Measurements from ENCODE around the gene PRG3. TPM values are rescaled to one million over a fixed set of nuclear protein-coding genes. Genes with fewer than 3 reads are reported as not detected.

The PRG3 gene
- total and polyA plus RNA-seq, 4 donors, result not detected

- H3K27ac ChIP-seq (ENCODE audit: low read depth in 1 of 2, low read length in 2 of 2), result no peak overlapping the region
- H3K4me3 ChIP-seq (ENCODE audit: low read length in 2 of 2), result no peak overlapping the region
- no peaks in the 10 kb centered on the region for H3K9me3 ChIP-seq (ENCODE audit: control insufficient read depth, low read length)
- intact Hi-C loops (cut with DNase I), result no loop called here
- H3K27me3 ChIP-seq (ENCODE audit: control insufficient read depth in 1 of 2, insufficient read depth in 2 of 2, low read length in 1 of 2), result no peaks in the 10 kb centered on the region
- ATAC-seq (ENCODE audit: low FRiP score) (no peak), DNase-seq (no peak)
- no peaks in the 10 kb centered on the region for H3K4me1 ChIP-seq (ENCODE audit: control insufficient read depth in 1 of 2, insufficient read depth in 2 of 2, low read length in 2 of 2)
- 56 to 59% methylated on average over 5 of the region's 5 CpGs for WGBS, 2 donors
- no peaks in the 10 kb centered on the region for H3K36me3 ChIP-seq (ENCODE audit: control insufficient read depth in 1 of 2, insufficient read depth in 2 of 2, low read length in 1 of 2)
Observed at GRCh38 chr11:57386178-57386940, 5.4 kb upstream of the PRG3 start.

GRCh38 chr11:57379732-57380131, 1.2 kb downstream of the PRG3 start:
- ATAC-seq (ENCODE audit: low FRiP score) (no peak), DNase-seq (no peak)
- no peak overlapping the region for H3K27ac ChIP-seq (ENCODE audit: low read depth in 1 of 2, low read length in 2 of 2)
- 27 to 28% methylated on average over 10 of the region's 10 CpGs for WGBS, 2 donors
- intact Hi-C loops (cut with DNase I), result no loop called here
- no peak overlapping the region for H3K4me3 ChIP-seq (ENCODE audit: low read length in 2 of 2)
- no peaks in the 10 kb centered on the region for H3K4me1 ChIP-seq (ENCODE audit: control insufficient read depth in 1 of 2, insufficient read depth in 2 of 2, low read length in 2 of 2)
- H3K9me3 ChIP-seq (ENCODE audit: control insufficient read depth, low read length), result peaks cover 2% of the 10 kb centered on the region
- H3K36me3 ChIP-seq (ENCODE audit: control insufficient read depth in 1 of 2, insufficient read depth in 2 of 2, low read length in 1 of 2), result no peaks in the 10 kb centered on the region
- no peaks in the 10 kb centered on the region for H3K27me3 ChIP-seq (ENCODE audit: control insufficient read depth in 1 of 2, insufficient read depth in 2 of 2, low read length in 1 of 2)

- no peak for ATAC-seq (ENCODE audit: low FRiP score)
- Histone ChIP-seq H3K4me1 (ENCODE audit: control insufficient read depth in 1 of 2, insufficient read depth in 2 of 2, low read length in 2 of 2) (no peaks in the 10 kb centered on the region), H3K9me3 (ENCODE audit: control insufficient read depth, low read length) (peaks cover 2% of the 10 kb centered on the region), H3K36me3 (ENCODE audit: control insufficient read depth in 1 of 2, insufficient read depth in 2 of 2, low read length in 1 of 2) (no peaks in the 10 kb centered on the region), H3K27me3 (ENCODE audit: control insufficient read depth in 1 of 2, insufficient read depth in 2 of 2, low read length in 1 of 2) (no peaks in the 10 kb centered on the region), H3K27ac (ENCODE audit: low read depth in 1 of 2, low read length in 2 of 2) (no peak overlapping the region), H3K4me3 (ENCODE audit: low read length in 2 of 2) (no peak overlapping the region)
- no peak for DNase-seq
- intact Hi-C loops (cut with DNase I), result no loop called here
Observed at GRCh38 chr11:57378186-57378585, 2.8 kb downstream of the PRG3 start.

- no peak for DNase-seq
- Histone ChIP-seq H3K36me3 (ENCODE audit: control insufficient read depth in 1 of 2, insufficient read depth in 2 of 2, low read length in 1 of 2) (no peaks in the 10 kb centered on the region), H3K4me3 (ENCODE audit: low read length in 2 of 2) (no peak overlapping the region), H3K9me3 (ENCODE audit: control insufficient read depth, low read length) (peaks cover 2% of the 10 kb centered on the region), H3K27ac (ENCODE audit: low read depth in 1 of 2, low read length in 2 of 2) (no peak overlapping the region), H3K4me1 (ENCODE audit: control insufficient read depth in 1 of 2, insufficient read depth in 2 of 2, low read length in 2 of 2) (no peaks in the 10 kb centered on the region), H3K27me3 (ENCODE audit: control insufficient read depth in 1 of 2, insufficient read depth in 2 of 2, low read length in 1 of 2) (no peaks in the 10 kb centered on the region)
- intact Hi-C loops (cut with DNase I), result no loop called here
- no peak for ATAC-seq (ENCODE audit: low FRiP score)
- 58 to 59% methylated on average over 5 of the region's 5 CpGs for WGBS, 2 donors
Observed at GRCh38 chr11:57377107-57377506, 3.8 kb downstream of the PRG3 start.

GRCh38 chr11:57376095-57377090, 4.6 kb downstream of the PRG3 start:
- Histone ChIP-seq H3K4me3 (ENCODE audit: low read length in 2 of 2) (no peak overlapping the region), H3K36me3 (ENCODE audit: control insufficient read depth in 1 of 2, insufficient read depth in 2 of 2, low read length in 1 of 2) (no peaks in the 10 kb centered on the region), H3K9me3 (ENCODE audit: control insufficient read depth, low read length) (peaks cover 2% of the 10 kb centered on the region), H3K27me3 (ENCODE audit: control insufficient read depth in 1 of 2, insufficient read depth in 2 of 2, low read length in 1 of 2) (no peaks in the 10 kb centered on the region), H3K27ac (ENCODE audit: low read depth in 1 of 2, low read length in 2 of 2) (no peak overlapping the region), H3K4me1 (ENCODE audit: control insufficient read depth in 1 of 2, insufficient read depth in 2 of 2, low read length in 2 of 2) (no peaks in the 10 kb centered on the region)
- intact Hi-C loops (cut with DNase I), result no loop called here
- 53 to 63% methylated on average over 26 of the region's 26 CpGs for WGBS, 2 donors
- ATAC-seq (ENCODE audit: low FRiP score) (no peak), DNase-seq (no peak)

- WGBS, 2 donors, result 61 to 68% methylated on average over 2 of the region's 2 CpGs
- Histone ChIP-seq H3K36me3 (ENCODE audit: control insufficient read depth in 1 of 2, insufficient read depth in 2 of 2, low read length in 1 of 2) (no peaks in the 10 kb centered on the region), H3K4me1 (ENCODE audit: control insufficient read depth in 1 of 2, insufficient read depth in 2 of 2, low read length in 2 of 2) (no peaks in the 10 kb centered on the region), H3K4me3 (ENCODE audit: low read length in 2 of 2) (no peak overlapping the region), H3K27ac (ENCODE audit: low read depth in 1 of 2, low read length in 2 of 2) (no peak overlapping the region), H3K9me3 (ENCODE audit: control insufficient read depth, low read length) (peaks cover 2% of the 10 kb centered on the region), H3K27me3 (ENCODE audit: control insufficient read depth in 1 of 2, insufficient read depth in 2 of 2, low read length in 1 of 2) (no peaks in the 10 kb centered on the region)
- intact Hi-C loops (cut with DNase I), result no loop called here
- DNase-seq (no peak), ATAC-seq (ENCODE audit: low FRiP score) (no peak)
Observed at GRCh38 chr11:57375490-57375889, 5.5 kb downstream of the PRG3 start.

GRCh38 chr11:57374966-57375365, 6.0 kb downstream of the PRG3 start:
- DNase-seq, result no peak
- intact Hi-C loops (cut with DNase I), result no loop called here
- Histone ChIP-seq H3K4me3 (ENCODE audit: low read length in 2 of 2) (no peak overlapping the region), H3K4me1 (ENCODE audit: control insufficient read depth in 1 of 2, insufficient read depth in 2 of 2, low read length in 2 of 2) (no peaks in the 10 kb centered on the region), H3K27ac (ENCODE audit: low read depth in 1 of 2, low read length in 2 of 2) (no peak overlapping the region), H3K27me3 (ENCODE audit: control insufficient read depth in 1 of 2, insufficient read depth in 2 of 2, low read length in 1 of 2) (no peaks in the 10 kb centered on the region), H3K36me3 (ENCODE audit: control insufficient read depth in 1 of 2, insufficient read depth in 2 of 2, low read length in 1 of 2) (no peaks in the 10 kb centered on the region), H3K9me3 (ENCODE audit: control insufficient read depth, low read length) (peaks cover 2% of the 10 kb centered on the region)
- no peak for ATAC-seq (ENCODE audit: low FRiP score)
- 87 to 94% methylated on average over 3 of the region's 3 CpGs for WGBS, 2 donors

- ATAC-seq (ENCODE audit: low FRiP score) (no peak), DNase-seq (no peak)
- no peaks in the 10 kb centered on the region for H3K36me3 ChIP-seq (ENCODE audit: control insufficient read depth in 1 of 2, insufficient read depth in 2 of 2, low read length in 1 of 2)
- 41 to 44% methylated on average over 3 of the region's 3 CpGs for WGBS, 2 donors
- H3K27me3 ChIP-seq (ENCODE audit: control insufficient read depth in 1 of 2, insufficient read depth in 2 of 2, low read length in 1 of 2), result no peaks in the 10 kb centered on the region
- H3K9me3 ChIP-seq (ENCODE audit: control insufficient read depth, low read length), result no peaks in the 10 kb centered on the region
- no peak overlapping the region for H3K27ac ChIP-seq (ENCODE audit: low read depth in 1 of 2, low read length in 2 of 2)
- H3K4me1 ChIP-seq (ENCODE audit: control insufficient read depth in 1 of 2, insufficient read depth in 2 of 2, low read length in 2 of 2), result no peaks in the 10 kb centered on the region
- intact Hi-C loops (cut with DNase I), result no loop called here
- H3K4me3 ChIP-seq (ENCODE audit: low read length in 2 of 2), result no peak overlapping the region
Observed at GRCh38 chr11:57373146-57373545, 7.8 kb downstream of the PRG3 start.

GRCh38 chr11:57370941-57371340, 10.0 kb downstream of the PRG3 start:
- no peaks in the 10 kb centered on the region for H3K9me3 ChIP-seq (ENCODE audit: control insufficient read depth, low read length)
- H3K36me3 ChIP-seq (ENCODE audit: control insufficient read depth in 1 of 2, insufficient read depth in 2 of 2, low read length in 1 of 2), result no peaks in the 10 kb centered on the region
- no peak overlapping the region for H3K4me3 ChIP-seq (ENCODE audit: low read length in 2 of 2)
- ATAC-seq (ENCODE audit: low FRiP score), result no peak
- no peaks in the 10 kb centered on the region for H3K4me1 ChIP-seq (ENCODE audit: control insufficient read depth in 1 of 2, insufficient read depth in 2 of 2, low read length in 2 of 2)
- intact Hi-C loops (cut with DNase I), result no loop called here
- no peak for DNase-seq
- H3K27me3 ChIP-seq (ENCODE audit: control insufficient read depth in 1 of 2, insufficient read depth in 2 of 2, low read length in 1 of 2), result no peaks in the 10 kb centered on the region
- H3K27ac ChIP-seq (ENCODE audit: low read depth in 1 of 2, low read length in 2 of 2), result no peak overlapping the region
